ENCODE data around the gene TPGS1. TPM values are rescaled to one million over a fixed set of nuclear protein-coding genes. Genes with fewer than 3 reads are reported as not detected.
A peak's percentile ranks its signal among the peaks of the same experiment; 100 is the strongest.

The TPGS1 gene, protein sequence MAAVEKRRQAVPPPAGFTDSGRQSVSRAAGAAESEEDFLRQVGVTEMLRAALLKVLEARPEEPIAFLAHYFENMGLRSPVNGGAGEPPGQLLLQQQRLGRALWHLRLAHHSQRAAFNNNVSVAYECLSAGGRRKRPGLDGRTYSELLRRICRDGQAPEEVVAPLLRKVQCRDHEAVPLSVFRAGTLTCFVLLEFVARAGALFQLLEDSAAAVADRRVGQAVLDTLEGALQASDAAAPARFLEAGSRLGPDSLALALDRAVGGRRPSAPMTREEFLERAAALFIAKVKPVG
- total RNA-seq = 19.3 TPM
- polyA plus RNA-seq = 10 to 100 TPM; 18.2 to 44.4 (median 37.3) TPM

DNA sequence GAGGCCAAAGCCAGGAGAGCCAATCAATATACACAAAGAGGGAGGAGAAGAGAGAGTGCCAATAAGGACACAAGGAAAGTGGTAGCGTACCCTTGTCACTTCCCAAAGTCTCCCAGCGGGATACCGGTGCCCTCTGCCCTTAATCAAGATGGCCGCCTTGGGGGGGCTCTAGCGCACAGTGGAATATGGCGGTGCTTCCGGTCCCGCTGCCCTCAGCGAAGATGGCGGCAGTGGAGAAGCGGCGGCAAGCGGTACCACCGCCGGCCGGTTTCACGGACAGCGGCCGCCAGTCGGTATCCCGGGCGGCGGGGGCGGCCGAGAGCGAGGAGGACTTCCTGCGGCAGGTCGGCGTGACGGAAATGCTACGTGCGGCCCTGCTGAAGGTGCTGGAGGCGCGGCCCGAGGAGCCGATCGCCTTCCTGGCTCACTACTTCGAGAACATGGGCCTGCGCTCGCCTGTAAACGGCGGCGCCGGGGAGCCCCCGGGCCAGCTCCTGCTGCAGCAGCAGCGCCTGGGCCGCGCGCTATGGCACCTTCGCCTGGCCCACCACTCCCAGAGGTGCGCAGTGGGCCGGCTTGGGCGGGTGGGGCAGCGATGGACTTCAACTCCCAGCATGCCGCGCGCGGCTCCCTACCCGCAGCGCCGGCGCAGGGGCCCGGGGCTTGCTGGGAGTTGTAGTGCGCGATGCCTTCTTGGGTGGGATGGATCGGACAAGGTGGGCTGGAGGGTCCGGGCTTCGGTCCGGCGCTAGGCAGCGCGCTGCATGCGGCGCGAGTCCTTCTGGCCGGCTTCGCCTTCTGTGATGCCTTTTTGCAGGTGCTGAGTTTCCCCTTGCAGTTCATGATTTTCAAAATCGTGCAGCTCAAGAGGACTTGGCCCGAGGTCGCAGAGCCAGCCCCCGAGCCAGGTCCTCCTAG, at the start of gene TPGS1:
Gene TPGS1 (plus strand): TSS at position 212 of the 918 bp plus-strand sequence. CDS start 10 bp downstream, at position 222.
- DNase-seq = peak in 2 of 3 donors; percentile 82 to 88
- no peaks in the 10 kb centered on the region for H3K27me3 ChIP-seq (ENCODE audit: control insufficient read depth, insufficient read depth, low read length)
- H3K27ac ChIP-seq (ENCODE audit: insufficient read depth, low read length, poor library complexity, severe bottlenecking) = peak within 1 kb of the TSS; percentile 94
- peaks cover 54% of the 10 kb centered on the region for H3K4me1 ChIP-seq (ENCODE audit: control insufficient read depth, insufficient read depth, low read length, poor library complexity, severe bottlenecking)
- no peaks in the 10 kb centered on the region for H3K9me3 ChIP-seq (ENCODE audit: control insufficient read depth in 2 of 2, low read length in 2 of 2)
- H3K9me3 Mint-ChIP-seq = no peaks in the 10 kb centered on the region
- peaks cover 4% of the 10 kb centered on the region for H3K27me3 Mint-ChIP-seq
- ATAC-seq (ENCODE audit: low read depth in 2 of 2) = peak; percentile 54 to 55
- H3K27ac Mint-ChIP-seq = peak within 1 kb of the TSS; percentile 96 to 100 (median 99)
- H3K4me3 ChIP-seq (ENCODE audit: low read depth, low read length) = peak within 1 kb of the TSS; percentile 90
- no peaks in the 10 kb centered on the region for H3K36me3 Mint-ChIP-seq
- H3K4me3 Mint-ChIP-seq = peak within 1 kb of the TSS; percentile 93 to 99 (median 98)
- no peaks in the 10 kb centered on the region for H3K36me3 ChIP-seq (ENCODE audit: control insufficient read depth, insufficient read depth, low read length)
- peaks cover 11 to 53% (median 27%) of the 10 kb centered on the region in 4 donors for H3K4me1 Mint-ChIP-seq

DNA sequence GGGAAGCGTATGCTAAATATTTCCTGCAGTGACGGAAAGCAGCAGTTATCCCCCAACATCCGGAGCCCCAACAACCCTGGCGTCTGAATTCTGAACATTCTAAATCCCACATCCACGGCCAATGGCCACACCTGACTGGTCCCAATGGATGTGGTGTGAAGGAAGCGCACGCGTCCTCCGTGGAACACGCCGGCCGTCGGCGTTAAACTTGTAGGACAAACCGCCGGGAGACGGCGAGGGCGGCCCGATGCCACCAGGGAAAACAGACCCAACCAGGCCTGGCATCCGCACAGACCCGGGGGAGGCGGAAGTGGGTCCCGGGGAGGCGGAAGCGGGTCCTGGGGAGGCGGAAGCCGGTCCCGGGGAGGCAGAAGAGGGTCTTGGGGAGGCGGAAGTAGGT, 49.7 kb upstream of the TPGS1 start:
- Histone ChIP-seq H3K36me3 (ENCODE audit: control insufficient read depth, insufficient read depth, low read length) (no peaks in the 10 kb centered on the region), H3K9me3 (ENCODE audit: control insufficient read depth in 2 of 2, low read length in 2 of 2) (no peaks in the 10 kb centered on the region), H3K4me3 (ENCODE audit: low read depth, low read length) (no peak overlapping the region), H3K27me3 (ENCODE audit: control insufficient read depth, insufficient read depth, low read length) (peaks cover 6% of the 10 kb centered on the region), H3K27ac (ENCODE audit: insufficient read depth, low read length, poor library complexity, severe bottlenecking) (no peak overlapping the region), H3K4me1 (ENCODE audit: control insufficient read depth, insufficient read depth, low read length, poor library complexity, severe bottlenecking) (peaks cover 9% of the 10 kb centered on the region)
- H3K27ac Mint-ChIP-seq = no peak overlapping the region
- peaks cover 25% of the 10 kb centered on the region for H3K27me3 Mint-ChIP-seq
- DNase-seq (no peak), ATAC-seq (ENCODE audit: low read depth in 2 of 2) (no peak)
- H3K36me3 Mint-ChIP-seq = no peaks in the 10 kb centered on the region
- peaks cover 0 to 16% (median 0%) of the 10 kb centered on the region in 4 donors for H3K4me1 Mint-ChIP-seq
- H3K4me3 Mint-ChIP-seq = peak overlapping the region in 1 of 4 donors; percentile 51
- H3K9me3 Mint-ChIP-seq = peaks cover 0 to 3% (median 0%) of the 10 kb centered on the region in 7 donors

- Histone ChIP-seq H3K4me3 (ENCODE audit: low read depth, low read length) (no peak overlapping the region), H3K4me1 (ENCODE audit: control insufficient read depth, insufficient read depth, low read length, poor library complexity, severe bottlenecking) (peaks cover 9% of the 10 kb centered on the region), H3K27me3 (ENCODE audit: control insufficient read depth, insufficient read depth, low read length) (peaks cover 6% of the 10 kb centered on the region), H3K27ac (ENCODE audit: insufficient read depth, low read length, poor library complexity, severe bottlenecking) (no peak overlapping the region), H3K9me3 (ENCODE audit: control insufficient read depth in 2 of 2, low read length in 2 of 2) (no peaks in the 10 kb centered on the region), H3K36me3 (ENCODE audit: control insufficient read depth, insufficient read depth, low read length) (no peaks in the 10 kb centered on the region)
- no peak overlapping the region for H3K4me3 Mint-ChIP-seq
- H3K9me3 Mint-ChIP-seq = peaks cover 0 to 5% (median 0%) of the 10 kb centered on the region in 7 donors
- peaks cover 0 to 16% (median 0%) of the 10 kb centered on the region in 4 donors for H3K4me1 Mint-ChIP-seq
- no peak for ATAC-seq (ENCODE audit: low read depth in 2 of 2)
- H3K36me3 Mint-ChIP-seq = no peaks in the 10 kb centered on the region
- DNase-seq = no peak
- H3K27ac Mint-ChIP-seq = no peak overlapping the region
- peaks cover 28% of the 10 kb centered on the region for H3K27me3 Mint-ChIP-seq
These were observed 48.9 kb upstream of the TPGS1 start for GRCh38 chr19:458091-459042.

GRCh38 chr19:459724-460511, 47.4 kb upstream of the TPGS1 start:
- H3K4me1 ChIP-seq (ENCODE audit: control insufficient read depth, insufficient read depth, low read length, poor library complexity, severe bottlenecking) = peaks cover 9% of the 10 kb centered on the region
- H3K4me3 ChIP-seq (ENCODE audit: low read depth, low read length) = no peak overlapping the region
- H3K9me3 Mint-ChIP-seq = peaks cover 0 to 6% (median 0%) of the 10 kb centered on the region in 7 donors
- H3K27ac Mint-ChIP-seq = peak overlapping the region in 1 of 3 donors; percentile 74
- H3K36me3 ChIP-seq (ENCODE audit: control insufficient read depth, insufficient read depth, low read length) = no peaks in the 10 kb centered on the region
- peak overlapping the region in 3 of 4 donors; percentile 61 to 79 (median 67) for H3K4me3 Mint-ChIP-seq
- ATAC-seq (ENCODE audit: low read depth in 2 of 2) (no peak), DNase-seq (no peak)
- no peaks in the 10 kb centered on the region for H3K9me3 ChIP-seq (ENCODE audit: control insufficient read depth in 2 of 2, low read length in 2 of 2)
- H3K27ac ChIP-seq (ENCODE audit: insufficient read depth, low read length, poor library complexity, severe bottlenecking) = no peak overlapping the region
- peaks cover 0 to 16% (median 0%) of the 10 kb centered on the region in 4 donors for H3K4me1 Mint-ChIP-seq
- peaks cover 6% of the 10 kb centered on the region for H3K27me3 ChIP-seq (ENCODE audit: control insufficient read depth, insufficient read depth, low read length)
- H3K36me3 Mint-ChIP-seq = no peaks in the 10 kb centered on the region
- H3K27me3 Mint-ChIP-seq = peaks cover 28% of the 10 kb centered on the region

GRCh38 chr19:460877-461720, 46.2 kb upstream of the TPGS1 start, which contains the start of gene SHC2:
TSS of gene SHC2 (minus strand) at chr19:461033. CDS start at chr19:460996, 37 bp downstream.
- Histone ChIP-seq H3K36me3 (ENCODE audit: control insufficient read depth, insufficient read depth, low read length) (no peaks in the 10 kb centered on the region), H3K27me3 (ENCODE audit: control insufficient read depth, insufficient read depth, low read length) (peaks cover 6% of the 10 kb centered on the region), H3K27ac (ENCODE audit: insufficient read depth, low read length, poor library complexity, severe bottlenecking) (no peak within 1 kb of the TSS), H3K4me1 (ENCODE audit: control insufficient read depth, insufficient read depth, low read length, poor library complexity, severe bottlenecking) (peaks cover 9% of the 10 kb centered on the region), H3K4me3 (ENCODE audit: low read depth, low read length) (no peak within 1 kb of the TSS), H3K9me3 (ENCODE audit: control insufficient read depth in 2 of 2, low read length in 2 of 2) (no peaks in the 10 kb centered on the region)
- Mint-ChIP-seq H3K27ac (peak within 1 kb of the TSS in 1 of 3 donors; percentile 74), H3K36me3 (no peaks in the 10 kb centered on the region), H3K4me1 (peaks cover 0 to 16% (median 0%) of the 10 kb centered on the region in 4 donors), H3K4me3 (peak within 1 kb of the TSS in 3 of 4 donors; percentile 61 to 79 (median 67)), H3K27me3 (peaks cover 28% of the 10 kb centered on the region), H3K9me3 (peaks cover 0 to 6% (median 0%) of the 10 kb centered on the region in 7 donors)
- no peak for ATAC-seq (ENCODE audit: low read depth in 2 of 2)
- DNase-seq = no peak

All from CD4-positive, CD25-positive, alpha-beta regulatory T cell (primary cell).